Lung microvascular endothelial cell (primary cell): ENCODE results near the gene SOAT1. TPM values are rescaled to one million over a fixed set of nuclear protein-coding genes. Genes with fewer than 3 reads are reported as not detected.
A peak's percentile ranks its signal among the peaks of the same experiment; 100 is the strongest.
"Not testable (repeated sequence)": the region's sequence is repeated elsewhere in the genome, so short reads cannot be mapped to it uniquely, and the experiment has no call there.

Experiments used
- DNase-seq, 2 donors: peaks; one replicate each; pipeline versions ENCODE4 v3.0.0 to v3.0.0-alpha.2; 2010; ENCODE audit warnings: low read depth in 2 of 2
- total RNA-seq: library from RNA; depleted of rRNA; stranded (reverse); fragments of >200 nt; gene quantifications from 2 replicates; pipeline ENCODE4 v1.2.1, GENCODE V29; 2014

Gene SOAT1
- total RNA-seq, 1 donor from 2014 or later: 14.5 TPM

DNA sequence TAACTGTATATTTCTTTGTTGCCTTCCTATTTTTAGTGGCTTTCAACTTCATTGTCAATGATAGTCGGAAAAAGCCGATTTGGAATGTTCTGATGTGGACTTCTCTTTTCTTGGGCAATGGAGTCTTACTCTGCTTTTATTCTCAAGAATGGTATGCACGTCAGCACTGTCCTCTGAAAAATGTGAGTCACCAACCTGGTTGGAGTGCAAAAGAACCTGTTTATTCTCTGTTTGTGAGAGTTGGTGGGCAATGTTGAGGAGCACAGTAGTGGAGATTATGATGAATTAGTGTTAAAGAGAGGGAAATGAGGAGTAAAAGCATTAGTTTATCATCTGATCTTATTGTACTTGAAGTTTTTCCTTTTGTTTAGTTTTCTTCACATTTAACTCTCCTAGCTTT is 57.7 kb downstream of the SOAT1 start:
- no peak for DNase-seq

DNA sequence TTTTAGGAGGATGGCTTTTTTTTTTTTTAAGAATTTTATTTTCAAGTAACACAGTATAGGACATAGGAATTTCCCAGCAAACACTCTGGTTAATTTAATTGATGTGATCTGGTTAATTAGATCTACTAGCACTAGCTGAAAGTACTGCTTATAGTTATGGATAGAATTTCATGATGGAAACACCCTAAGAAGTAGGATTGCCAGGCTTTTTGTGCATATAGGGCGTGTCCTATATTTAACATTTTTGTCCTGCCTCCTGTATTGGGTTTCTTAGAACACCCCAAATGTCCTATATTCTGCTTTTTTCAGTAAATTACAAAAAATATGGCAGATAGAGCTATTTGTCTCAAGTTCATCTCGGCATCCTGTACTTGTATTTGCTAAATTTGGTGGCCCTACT is 58.6 kb downstream of the SOAT1 start:
- no peak for DNase-seq

DNA sequence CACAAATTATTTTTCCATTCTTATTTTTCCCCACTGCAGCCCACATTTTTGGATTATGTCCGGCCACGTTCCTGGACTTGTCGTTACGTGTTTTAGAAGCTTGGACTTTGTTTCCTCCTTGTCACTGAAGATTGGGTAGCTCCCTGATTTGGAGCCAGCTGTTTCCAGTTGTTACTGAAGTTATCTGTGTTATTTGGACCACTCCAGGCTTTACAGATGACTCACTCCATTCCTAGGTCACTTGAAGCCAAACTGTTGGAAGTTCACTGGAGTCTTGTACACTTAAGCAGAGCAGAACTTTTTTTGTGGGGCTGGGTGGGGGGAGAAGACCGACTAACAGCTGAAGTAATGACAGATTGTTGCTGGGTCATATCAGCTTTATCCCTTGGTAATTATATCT is 59.9 kb downstream of the SOAT1 start:
- no peak for DNase-seq

DNA sequence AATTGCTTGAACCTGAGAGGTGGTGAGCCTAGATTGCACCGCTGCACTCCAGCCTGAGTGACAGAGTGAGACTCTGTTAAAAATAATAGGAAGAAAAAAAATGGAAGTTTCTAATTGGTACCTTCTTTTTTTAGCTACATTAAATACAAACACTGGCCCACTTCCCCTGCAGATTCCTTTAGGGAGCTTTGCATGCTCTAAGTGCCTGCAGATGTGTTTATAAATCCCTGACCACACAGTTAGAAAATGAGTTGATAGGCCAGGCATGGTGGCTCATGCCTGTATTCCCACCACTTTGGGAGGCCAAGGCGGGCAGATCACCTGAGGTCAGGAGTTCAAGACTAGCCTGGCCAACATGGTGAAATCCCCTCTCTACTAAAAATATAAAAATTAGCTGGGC is 68.0 kb downstream of the SOAT1 start:
- not testable (repeated sequence) for DNase-seq

DNA sequence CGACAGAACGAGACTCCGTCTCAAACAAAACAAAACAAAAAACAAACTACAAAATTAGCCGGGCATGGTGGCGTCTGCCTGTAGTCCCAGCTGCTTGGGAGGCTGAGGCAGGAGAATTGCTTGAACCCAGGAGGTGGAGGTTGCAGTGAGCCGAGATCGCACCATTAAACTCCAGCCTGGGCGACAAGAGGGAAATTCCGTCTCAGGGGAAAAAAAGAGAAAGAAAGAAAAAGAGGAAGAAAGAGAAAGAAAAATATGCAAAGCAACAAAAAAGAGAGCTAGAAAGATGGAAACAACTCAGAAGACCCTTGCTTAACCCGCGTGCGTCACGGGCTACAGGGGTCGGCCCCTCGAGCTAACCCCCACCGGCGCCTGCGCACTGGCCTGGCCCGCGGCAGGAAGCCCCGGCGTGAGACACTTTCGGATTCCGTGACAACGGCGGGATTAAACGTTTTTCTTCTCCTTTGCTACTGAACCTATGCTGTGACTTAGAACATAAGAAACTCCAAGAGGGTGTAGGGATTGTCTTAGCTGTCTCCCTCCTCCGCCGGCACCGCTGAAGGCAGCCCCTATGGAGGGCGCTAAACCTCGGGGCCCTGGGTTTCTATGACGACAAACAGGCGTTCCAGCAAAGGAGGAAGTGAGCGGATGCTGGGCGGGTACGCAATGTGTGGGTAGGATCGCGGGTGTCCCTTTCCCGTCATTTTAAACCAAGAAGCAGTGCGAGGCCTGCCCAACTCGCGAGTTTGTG is 71.9 kb downstream of the SOAT1 start, which contains the start of gene AXDND1:
TSS of gene AXDND1 (plus strand) at position 630 of the 751 bp plus-strand sequence. CDS start 539 bp downstream, outside the sequence.
- DNase-seq: peak; percentile 87 to 89

DNA sequence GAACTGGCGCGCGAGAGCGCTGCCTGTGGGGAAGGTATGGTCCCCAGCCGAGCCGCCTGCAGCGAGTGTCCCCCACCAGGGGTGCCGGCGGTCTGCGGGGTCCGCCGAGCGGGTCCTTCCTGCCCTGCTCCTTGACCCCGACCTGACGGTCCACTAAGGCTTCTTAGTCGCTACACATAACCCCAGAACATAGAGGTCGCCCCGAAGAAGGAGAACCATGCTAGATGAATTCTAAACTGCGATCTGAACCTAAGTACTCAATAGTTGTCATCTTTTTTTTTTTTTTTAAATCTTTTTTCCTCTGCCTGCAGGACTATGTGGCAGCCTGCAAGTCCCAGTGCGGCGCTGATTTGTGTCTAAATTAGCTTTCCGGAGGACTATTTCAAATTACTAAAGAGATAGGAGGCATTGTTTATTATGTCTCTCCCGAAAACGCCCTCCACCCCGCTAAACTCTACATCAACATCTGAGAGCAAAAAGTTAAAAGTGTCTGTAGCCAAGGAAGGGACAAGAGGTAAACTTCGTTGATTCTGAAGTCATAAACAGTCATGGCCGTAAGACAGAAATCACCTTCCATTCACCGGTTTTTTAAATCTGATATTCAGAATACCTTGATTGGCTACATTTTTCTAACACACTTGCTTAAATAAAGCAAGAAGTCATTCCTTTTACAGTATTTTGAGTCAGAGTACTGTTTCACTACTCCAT is 72.7 kb downstream of the SOAT1 start:
- DNase-seq: peak; percentile 17 to 42

DNA sequence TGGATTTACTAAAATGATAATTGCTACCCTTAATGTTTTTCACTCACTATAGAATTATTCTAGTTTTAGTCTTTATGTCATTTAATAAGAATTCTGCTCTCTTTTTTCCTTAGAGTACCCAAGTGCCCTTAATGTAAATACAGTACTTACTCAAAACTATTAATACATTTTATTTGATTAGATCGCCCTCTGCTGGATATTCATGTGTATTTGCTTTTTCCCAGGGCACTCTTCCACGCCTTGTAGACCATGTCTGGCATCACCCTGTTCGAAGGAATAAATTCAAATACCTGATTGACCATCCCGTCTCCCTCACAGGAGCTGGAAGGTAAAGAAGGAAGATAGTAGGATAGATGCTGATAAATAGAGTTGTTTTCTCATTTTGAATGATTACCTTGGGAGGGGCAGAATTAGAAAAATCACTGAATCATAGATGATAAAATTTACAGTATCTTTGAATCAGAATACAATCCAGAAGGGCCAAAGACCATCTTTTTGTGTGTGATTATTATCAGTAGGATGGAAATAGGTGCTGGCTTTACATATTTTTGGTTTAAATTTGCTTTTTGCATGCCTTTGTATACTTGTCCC is 76.2 kb downstream of the SOAT1 start:
- DNase-seq: peak; percentile 72 to 73

DNA sequence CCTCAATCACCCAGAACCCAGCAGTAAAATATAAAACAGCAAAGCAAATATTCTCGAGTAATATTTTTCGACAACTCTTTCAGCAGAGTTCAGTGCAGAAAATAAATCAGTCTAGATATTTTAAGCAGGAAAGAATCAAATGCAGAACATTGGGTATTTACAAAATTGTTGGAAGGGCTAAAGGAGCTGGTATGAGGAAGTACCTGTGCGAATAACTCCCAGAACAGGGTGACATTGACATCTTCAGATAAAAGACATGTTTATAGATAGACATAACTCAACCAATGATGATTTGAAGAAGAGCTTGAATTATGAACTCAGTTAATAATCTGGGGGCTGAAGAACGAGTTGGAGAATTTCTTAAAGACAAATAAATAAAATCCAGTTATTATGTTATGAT is 78.6 kb downstream of the SOAT1 start:
- DNase-seq: no peak

DNA sequence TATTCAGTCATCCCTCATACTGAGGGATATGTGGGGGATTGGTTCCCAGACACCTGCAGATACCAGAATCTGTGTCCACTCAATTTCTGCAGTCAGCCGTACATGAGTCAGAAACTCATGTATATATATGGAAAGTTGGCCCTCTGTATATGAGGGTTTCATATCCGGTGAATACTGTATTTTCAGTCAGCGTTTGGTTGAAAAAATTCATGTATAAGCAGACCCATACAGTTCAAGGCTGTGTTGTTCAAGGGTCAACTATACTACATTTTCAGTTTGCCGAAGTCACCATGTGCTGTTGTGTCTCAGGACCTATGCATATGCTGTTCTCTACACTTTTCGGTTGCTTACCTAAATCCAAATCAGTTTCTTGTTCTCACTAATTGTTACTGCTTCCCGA is 82.6 kb downstream of the SOAT1 start:
- DNase-seq: no peak

DNA sequence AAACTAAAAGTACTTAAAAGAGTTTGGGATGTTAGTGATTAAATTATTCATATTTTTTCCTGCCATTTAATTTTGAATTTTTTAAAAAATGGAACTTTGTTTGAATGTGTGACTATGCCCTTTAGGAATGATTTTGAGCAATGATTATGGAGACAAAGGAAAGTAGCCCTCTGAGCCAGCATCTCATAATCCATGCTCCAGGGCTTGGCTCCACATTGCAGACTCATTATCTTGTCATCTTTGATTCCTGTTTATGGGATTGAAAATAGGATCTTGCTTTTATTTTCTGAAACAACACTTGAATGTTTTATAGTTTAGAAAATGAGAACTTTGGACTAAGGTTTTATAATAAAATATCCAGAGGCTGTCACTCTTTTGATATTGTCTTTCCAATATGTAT is 86.7 kb downstream of the SOAT1 start:
- DNase-seq: no peak

DNA sequence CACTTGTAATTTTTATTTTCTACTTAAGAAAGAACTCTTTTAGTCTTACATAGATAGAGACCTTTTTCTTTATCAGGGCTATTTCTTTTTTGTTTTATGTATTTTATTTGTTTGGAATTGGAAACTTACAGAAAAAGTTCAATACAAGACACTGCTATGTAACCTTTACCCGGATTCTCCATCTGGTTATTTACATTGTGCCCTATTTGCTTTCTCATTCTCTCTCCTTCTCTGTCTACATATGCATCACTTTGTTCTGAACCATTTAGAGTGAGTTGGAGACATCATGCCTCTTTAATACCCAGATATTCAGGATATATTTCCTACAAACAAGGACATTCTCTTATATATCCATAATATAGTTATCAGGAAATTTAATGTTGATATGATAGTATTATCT is 90.4 kb downstream of the SOAT1 start:
- DNase-seq: no peak

DNA sequence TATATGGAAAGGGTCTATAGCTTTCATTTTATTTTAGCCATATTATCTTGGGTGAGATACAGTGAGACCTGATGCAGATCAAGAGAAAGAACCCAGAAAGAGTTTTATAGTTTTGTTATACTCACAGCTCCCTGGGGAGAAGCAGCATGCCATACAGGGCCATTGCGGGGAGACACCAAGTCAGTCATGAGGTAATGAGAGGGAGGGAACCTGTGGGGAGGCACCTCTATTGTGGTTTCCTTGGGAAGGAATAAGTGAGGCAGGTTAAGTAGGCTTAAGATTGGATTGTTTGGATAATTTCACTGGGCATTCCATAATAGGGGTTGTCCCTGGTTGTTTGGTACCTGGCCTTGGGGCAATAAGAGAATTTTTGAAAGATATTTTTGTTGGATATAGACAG is 91.9 kb downstream of the SOAT1 start:
- DNase-seq: no peak

DNA sequence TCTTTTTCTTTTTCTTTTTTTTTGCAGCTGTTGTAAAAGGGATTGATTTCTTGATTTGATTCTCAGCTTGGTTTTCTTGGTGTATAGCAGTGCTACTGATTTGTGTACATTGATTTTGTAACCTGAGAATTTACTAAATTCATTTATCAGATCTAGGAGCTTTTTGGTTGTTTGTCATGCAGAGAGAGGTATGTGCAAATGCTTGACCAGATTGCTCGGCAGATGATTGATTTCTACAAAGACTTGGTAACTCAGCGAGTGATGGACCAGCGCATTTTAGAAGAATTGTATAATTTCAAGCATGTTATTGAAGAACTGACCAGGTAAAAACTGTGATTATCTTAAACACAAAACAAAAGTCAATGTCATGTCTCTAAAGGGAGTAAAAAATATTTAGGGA is 100.1 kb downstream of the SOAT1 start:
- DNase-seq: no peak

DNA sequence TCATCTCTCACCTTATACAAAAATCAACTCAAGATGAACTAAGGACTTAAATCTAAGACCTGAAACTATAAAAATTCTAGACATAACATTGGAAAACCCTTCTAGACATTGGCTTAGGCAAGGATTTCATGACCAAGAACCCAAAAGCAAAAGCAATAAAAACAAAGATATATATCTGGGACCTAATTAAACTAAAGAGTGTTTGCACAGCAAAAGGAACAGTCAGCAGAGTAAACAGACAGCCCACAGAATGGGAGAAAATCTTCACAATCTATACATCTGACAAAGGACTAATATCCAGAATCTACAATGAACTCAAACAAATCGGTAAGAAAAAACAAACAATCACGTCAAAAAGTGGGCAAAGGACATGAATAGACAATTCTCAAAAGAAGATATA is 105.8 kb downstream of the SOAT1 start:
- not testable (repeated sequence) for DNase-seq

Other genes with a start within 250 kb of the SOAT1 start
- gene TOR3A, start 211.7 kb upstream of the SOAT1 start, total RNA-seq: 24.8 and 31.5 TPM in 2 replicates
- 50.6 and 56.0 TPM in 2 replicates for gene ABL2, start 64.1 kb upstream of the SOAT1 start, total RNA-seq
- gene AXDND1, start 72.2 kb downstream of the SOAT1 start, total RNA-seq: under 0.01 TPM in 1 of 2 replicates, not detected in the other